NCI-H774 (cell line): Measurements from ENCODE around the gene PLXNB1.
A peak's percentile ranks its signal among the peaks of the same experiment; 100 is the strongest.
"Not testable (repeated sequence)": the region's sequence is repeated elsewhere in the genome, so short reads cannot be mapped to it uniquely, and the experiment has no call there.

Source experiments
- DNase-seq: peaks from one replicate; lab custom pipeline; 2025; lab: John Stamatoyannopoulos, UW

The PLXNB1 gene, protein sequence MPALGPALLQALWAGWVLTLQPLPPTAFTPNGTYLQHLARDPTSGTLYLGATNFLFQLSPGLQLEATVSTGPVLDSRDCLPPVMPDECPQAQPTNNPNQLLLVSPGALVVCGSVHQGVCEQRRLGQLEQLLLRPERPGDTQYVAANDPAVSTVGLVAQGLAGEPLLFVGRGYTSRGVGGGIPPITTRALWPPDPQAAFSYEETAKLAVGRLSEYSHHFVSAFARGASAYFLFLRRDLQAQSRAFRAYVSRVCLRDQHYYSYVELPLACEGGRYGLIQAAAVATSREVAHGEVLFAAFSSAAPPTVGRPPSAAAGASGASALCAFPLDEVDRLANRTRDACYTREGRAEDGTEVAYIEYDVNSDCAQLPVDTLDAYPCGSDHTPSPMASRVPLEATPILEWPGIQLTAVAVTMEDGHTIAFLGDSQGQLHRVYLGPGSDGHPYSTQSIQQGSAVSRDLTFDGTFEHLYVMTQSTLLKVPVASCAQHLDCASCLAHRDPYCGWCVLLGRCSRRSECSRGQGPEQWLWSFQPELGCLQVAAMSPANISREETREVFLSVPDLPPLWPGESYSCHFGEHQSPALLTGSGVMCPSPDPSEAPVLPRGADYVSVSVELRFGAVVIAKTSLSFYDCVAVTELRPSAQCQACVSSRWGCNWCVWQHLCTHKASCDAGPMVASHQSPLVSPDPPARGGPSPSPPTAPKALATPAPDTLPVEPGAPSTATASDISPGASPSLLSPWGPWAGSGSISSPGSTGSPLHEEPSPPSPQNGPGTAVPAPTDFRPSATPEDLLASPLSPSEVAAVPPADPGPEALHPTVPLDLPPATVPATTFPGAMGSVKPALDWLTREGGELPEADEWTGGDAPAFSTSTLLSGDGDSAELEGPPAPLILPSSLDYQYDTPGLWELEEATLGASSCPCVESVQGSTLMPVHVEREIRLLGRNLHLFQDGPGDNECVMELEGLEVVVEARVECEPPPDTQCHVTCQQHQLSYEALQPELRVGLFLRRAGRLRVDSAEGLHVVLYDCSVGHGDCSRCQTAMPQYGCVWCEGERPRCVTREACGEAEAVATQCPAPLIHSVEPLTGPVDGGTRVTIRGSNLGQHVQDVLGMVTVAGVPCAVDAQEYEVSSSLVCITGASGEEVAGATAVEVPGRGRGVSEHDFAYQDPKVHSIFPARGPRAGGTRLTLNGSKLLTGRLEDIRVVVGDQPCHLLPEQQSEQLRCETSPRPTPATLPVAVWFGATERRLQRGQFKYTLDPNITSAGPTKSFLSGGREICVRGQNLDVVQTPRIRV (N-terminal part only)

DNA sequence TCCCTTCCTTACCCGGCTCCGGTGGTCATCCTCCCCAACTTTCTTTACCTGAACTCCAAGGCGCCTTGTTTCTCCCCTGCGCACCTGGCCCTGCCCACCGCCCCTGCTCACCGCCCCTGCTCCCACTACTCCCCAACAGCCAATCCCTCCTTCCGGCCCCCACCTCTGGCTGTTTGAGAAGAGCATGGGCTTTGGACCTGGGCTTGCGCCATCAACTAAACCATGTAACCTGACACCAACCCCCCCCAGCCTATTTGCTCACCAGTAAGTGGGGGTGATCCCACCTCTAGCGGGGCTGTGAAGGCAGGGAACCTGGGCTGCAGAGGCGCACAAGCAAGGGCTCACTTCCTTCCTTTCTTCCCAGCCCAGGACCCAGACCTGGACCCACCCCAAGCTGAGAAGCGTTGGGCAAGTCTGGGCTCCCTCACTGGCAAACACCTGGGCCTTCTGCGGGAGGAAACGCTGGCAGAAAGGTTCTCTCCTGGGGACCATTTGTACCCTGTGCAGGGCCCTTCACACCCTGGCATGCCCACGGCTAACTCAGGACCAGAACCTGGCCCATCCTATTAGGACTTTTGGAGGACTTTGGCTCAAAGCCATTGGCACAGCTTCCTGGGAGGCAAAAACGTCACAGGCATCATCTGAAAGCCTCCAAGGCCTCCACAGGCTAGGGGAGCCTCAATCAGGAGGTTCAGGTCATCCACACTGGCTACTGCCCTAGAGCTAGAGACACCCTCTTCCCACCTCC lies at the start of gene PLXNB1:
PLXNB1 (minus strand) TSS at position 127 of the 748 bp plus-strand sequence. CDS start 5,475 bp downstream, outside the sequence.
- peak; percentile 23 for DNase-seq

DNA sequence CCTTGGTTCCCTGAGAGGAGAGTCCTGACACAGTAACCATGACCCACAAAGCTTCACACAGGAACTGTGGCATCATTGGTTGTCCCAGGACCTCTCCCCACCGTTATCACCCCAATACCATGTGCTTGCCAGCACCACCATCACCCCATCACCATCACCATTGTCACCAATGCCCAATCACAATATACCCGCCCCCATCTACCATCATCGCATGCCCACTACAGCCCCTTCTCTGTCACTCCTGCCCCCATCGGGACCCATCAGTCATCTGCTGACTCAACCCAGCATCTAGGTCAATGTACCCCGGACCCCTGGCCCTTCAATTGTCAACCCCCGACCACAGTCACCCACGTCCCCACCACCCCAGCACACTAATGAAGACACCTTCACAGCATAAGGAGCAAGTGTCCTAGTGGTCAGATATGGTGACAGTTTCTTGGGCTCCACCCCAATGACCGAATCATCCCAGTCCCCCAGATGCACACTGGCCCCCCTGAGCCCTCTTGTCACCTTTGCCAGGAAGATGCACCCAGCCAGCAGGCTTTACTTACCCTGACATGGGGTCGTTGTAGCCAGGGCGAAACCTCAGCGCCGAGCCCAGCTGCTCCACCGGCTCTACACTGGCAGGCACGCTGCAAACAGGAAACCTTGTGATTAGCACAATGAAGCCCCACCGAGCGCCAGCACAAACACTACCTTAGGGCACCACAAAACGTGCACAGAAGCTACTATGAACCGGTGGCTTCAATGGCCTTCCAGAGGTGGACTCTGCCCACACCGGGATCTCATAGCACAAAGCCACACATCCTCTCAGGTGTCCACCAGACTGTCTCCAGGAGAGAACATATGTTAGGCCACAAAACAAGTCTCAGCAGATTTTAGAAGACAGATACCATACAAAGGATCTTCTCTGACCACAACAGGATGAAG lies 49.0 kb upstream of the PLXNB1 start:
- DNase-seq: no peak

DNA sequence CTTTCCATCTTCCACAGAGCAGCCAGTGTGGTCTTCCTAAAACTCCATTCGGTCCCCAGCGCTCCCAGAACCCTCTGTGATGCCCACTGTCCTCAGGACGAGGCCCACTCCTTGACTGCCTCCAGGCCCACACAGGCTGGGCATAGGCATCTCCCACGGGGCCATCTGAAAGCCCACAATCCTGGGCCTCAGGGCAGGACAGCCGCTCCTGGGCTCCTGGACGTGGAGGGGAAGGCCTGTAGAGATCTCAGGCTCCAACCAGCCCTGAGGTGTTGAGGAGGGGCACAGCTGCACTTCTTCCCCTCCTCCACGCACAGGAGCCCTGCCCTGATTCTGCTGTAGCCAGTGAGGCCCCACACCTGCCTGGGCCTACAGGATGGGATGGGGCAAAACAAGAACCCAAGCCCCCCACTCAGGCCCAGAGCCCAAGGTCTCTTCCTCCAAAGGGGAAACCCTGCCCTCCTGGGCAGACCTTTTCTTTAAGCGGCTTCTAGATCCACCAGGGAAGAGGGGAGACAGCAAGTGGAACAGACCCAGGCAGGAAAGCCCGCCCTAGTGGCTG lies 48.2 kb upstream of the PLXNB1 start:
- no peak for DNase-seq

DNA sequence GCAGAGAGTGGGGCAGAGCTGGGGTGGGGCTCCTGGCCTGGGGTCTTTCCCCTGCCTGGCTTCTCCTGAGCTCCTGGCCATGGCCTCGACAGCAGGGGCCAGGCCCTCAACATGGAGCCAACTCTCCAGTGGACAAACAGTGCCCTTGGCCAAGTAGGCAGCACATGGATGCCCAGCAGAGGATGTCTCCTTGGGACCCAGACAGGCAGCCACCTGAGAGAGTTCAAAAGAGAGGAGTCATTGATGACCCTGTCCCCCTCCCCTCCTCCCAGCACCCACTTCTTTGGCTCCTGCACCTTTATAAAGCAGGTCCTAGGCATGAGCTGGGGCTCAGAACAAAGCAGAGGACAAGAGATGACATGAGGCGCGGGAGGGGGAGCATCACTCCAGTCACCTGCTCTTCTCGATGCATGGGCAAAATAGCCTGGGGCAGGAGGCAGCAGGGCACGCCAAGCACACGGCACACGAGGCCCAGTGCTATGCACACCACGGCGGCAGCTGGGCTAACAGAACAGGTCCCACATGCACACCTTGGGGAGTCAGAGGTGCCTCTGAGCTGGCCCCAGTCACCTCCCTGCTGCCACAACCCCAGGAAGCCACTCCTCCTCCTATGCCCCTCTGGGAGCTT lies 46.7 kb upstream of the PLXNB1 start:
- no peak for DNase-seq

DNA sequence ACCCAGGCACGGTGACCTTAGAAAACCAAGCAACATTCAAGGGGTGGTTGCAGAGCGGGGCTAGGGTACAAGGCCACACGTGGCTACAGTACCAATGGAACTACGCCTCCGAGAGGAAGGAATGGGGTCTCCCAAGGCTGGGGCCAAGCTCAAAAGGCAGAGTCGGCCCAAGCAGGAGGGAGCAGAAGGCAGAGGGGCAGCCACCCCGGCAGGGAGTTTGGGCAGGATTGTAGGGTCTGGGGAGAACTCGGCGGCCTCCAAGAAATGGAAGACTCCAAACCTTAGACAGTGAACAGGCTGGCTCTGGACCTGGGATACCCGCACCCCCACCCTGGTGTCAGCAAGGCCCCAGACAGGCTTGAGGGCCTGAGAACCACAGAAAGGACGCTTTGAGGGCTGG lies 45.3 kb upstream of the PLXNB1 start:
- no peak for DNase-seq

DNA sequence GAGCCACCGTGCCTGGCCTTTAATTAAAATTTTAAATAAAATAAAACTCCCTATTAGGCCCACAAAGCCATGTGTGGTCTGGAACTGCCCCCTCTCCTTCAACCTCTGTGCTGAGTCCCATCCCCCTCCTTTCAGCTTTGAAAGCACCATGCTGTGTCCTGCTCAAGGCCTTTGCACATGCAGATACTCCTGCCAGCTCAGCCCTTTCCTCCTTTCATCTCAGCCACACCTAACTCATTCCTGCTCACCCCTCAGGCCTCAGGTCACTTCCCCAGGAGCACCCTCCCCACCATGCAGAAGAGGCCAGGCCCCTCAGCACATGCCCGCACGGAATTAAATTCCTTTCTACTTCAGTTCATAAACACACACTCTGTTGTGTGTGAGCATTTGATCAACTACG lies 44.7 kb upstream of the PLXNB1 start:
- no peak for DNase-seq

DNA sequence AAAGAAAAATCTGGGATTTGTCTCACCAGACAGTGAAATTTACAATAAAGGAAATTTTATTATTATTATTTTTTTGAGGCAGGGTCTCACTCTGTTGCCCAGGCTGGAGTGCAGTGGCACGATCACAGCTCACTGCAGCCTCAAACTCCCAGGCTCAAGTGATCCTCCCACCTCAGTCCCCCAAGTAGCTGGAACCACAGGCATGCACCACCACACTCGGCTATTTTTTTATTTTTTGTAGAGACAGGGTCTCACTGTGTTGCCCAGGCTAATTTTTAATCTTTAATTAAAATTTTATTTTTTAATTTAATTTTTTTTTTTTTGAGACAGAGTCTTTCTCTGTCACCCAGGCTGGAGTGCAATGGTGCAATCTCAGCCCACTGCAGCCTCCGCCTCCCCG lies 44.1 kb upstream of the PLXNB1 start:
- DNase-seq: not testable (repeated sequence)

DNA sequence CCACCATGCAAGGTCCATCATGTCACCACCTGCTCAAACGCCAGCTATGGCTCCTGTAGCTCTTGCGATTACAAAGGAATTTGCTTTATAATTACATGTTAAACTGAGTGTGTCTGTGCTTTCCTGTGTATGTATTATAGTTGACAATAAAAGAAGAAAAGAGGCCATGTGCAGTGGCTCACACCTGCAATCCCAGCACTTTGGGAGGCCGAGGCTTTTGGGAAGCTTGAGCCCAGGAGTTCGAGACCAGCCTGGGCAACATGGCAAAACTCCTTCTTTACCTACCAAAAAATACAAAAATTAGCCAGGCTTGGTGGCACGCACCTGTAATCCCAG lies 43.7 kb upstream of the PLXNB1 start:
- DNase-seq: peak; percentile 33

DNA sequence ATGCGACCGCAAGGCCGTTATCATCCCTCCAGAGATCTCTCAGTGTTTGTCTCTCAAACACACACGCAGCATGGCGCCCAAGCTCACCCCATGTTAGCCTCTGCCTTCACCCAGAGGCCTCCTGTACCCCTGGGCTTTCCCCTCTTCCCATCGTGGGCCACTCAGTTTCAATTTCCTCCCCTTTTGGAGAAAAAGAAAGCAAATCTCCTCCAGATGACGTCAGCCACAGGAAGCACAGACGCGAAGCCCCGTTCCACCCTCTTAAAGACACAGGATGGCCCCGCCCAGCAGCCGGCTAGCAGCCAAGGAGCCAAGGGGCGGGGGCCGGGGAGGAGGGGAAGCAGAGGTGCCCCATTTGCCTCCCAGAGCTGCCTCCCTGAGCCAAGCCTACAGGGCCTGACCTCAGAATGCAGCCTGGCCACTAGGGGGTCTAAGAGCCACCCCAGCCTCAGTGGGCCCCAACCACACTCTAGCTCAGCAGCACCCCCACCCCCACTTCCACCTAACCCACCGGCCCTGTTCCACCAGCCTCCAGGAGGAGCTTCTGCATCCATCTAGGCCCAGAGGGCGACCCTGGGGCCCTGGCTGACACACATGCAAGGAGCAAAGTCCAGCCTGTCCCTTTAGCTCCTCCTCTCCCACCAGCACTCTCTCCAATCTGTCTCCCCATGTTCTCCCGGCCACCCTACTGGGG lies 43.2 kb upstream of the PLXNB1 start:
- peak; percentile 53 for DNase-seq

DNA sequence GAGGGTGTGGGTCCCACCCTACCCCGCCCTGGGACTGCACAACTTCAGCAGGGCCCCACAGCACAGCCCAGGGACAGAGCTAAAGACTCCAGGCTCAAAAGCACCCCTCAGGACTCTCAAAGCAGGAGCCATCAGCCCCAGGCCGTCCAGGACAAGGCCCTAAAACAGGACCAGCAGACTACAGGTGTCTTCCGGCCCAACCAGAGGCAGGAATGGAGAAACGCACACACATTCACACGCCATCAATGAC lies 42.7 kb upstream of the PLXNB1 start:
- DNase-seq: no peak

DNA sequence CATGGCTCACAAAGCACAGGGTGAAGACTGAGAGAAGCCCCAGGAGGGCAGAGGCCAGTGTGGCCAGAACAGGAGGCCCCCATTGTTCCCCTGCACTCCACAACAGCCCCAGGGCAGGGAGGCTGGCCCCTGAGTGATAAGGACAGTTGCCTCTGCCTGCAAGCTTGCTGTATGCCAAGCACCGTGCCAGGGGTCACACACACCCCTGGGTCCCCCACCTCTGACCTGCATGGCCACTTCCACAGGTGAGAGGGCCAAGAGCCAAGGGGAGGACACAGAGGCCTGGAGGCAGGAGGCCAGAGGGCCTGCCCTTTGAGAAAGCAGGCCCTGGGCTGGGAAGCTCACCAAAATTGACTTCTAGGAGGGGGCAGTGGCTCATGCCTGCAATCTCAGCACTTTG lies 40.4 kb upstream of the PLXNB1 start:
- no peak for DNase-seq

DNA sequence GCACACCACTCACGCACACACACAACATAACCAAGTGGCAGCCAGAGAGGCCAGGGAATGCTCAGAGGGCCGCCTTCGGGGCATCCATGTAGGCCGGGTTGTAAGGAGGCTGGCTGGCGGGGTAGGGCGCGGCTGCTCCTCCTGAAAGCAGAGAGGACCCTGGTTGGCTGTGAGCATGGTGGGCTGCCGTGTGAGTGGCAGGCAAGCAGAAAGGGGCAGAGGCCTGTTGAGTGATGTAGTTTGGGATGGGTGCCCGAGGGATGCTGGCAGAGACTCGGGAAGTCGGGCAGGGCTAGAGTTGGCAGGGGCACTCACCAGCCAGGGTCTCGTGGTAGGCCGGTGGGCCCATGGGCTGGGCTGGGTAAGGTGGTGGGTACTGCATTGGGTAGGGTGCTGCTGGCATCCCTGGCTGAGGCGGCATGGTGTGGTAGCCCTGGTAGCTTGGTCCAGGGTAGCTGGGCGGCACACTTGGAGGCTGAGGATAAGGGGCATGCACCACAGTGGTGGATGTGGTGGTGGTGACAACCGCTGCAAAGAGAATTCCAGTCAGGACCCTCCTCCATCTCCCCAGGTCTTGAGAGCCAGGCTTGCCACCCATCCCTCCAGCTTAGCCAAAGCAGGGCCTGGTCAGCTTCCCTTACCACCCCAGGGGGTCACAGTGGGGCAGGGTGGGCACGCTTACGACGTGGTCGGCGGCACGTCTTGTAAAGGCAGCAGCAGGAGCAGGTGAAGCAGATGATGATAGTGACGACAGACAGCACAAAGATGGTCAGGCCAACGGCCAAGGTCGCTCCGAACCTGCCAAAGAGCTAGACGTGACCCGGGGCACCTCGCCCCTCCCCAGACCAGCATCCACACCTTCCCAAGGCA lies 39.4 kb upstream of the PLXNB1 start:
- no peak for DNase-seq

DNA sequence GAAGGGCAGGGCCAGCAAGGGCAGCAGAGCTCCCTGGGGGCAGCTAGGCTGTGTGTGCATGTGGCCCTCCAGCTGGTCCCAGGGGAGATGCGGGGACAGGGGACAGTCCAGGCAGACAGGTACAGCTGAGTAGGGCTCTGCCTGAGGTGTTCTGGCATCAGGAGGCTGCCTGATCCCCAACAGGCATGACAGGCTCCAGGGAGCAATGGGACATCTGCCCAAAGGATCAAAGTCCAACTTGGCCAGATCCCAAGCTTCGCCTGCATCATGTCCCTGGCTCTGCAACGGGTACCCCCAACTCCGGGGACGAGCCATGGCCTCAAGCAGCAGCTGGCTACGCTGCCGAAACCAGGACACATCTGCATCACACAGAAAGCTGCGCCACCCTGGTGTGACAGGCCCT lies 38.4 kb upstream of the PLXNB1 start:
- no peak for DNase-seq

DNA sequence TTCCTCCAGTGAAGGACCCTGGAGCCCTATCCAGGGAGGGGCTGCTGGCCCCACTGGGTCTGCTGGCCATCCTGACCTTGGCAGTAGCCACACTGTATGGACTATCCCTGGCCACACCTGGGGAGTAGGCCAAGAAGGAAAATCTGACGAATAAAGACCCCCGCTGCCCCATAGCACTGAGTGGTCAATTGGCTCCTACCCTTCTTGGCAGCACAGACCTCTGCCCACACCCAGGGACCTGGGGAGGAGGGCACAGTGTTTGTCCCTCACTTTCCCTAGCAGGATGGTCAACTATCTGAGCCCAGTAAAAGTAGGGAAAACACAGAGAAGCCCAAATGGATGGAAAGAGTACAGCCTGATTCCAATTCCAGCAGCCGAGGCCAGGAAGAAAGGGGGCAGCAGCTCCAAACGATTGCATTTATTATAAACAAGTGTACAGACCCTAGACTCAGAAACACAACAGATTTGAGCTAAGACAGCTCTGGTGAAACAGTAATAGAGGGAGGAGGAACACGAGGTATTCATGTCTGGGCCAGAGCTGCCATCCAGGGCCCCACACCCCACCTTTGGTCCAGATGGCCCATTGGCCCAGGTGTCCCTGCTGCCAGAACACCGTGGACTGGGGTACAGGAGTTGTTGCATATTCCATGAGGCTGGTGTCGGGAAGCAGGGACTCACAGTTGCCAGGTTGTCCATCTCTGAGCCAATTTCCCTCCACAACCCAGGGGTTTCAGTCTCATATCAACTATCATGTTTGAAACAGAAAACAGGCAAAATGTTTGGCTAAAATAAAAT lies 37.8 kb upstream of the PLXNB1 start:
- no peak for DNase-seq

DNA sequence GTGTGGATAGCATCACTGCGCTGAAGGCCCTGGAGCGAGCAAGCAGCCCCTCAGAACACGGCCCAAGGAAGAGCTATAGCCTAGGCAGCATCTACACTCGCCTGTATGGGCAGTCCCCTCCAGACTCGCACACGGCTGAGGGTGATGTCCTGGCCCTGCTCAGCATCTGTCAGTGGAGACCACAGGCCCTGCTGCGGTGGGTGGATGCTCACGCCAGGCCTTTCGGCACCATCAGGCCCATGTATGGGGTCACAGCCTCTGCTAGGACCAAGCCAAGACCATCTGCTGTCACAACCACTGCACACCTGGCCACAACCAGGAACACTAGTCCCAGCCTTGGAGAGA lies 37.2 kb upstream of the PLXNB1 start:
- no peak for DNase-seq

DNA sequence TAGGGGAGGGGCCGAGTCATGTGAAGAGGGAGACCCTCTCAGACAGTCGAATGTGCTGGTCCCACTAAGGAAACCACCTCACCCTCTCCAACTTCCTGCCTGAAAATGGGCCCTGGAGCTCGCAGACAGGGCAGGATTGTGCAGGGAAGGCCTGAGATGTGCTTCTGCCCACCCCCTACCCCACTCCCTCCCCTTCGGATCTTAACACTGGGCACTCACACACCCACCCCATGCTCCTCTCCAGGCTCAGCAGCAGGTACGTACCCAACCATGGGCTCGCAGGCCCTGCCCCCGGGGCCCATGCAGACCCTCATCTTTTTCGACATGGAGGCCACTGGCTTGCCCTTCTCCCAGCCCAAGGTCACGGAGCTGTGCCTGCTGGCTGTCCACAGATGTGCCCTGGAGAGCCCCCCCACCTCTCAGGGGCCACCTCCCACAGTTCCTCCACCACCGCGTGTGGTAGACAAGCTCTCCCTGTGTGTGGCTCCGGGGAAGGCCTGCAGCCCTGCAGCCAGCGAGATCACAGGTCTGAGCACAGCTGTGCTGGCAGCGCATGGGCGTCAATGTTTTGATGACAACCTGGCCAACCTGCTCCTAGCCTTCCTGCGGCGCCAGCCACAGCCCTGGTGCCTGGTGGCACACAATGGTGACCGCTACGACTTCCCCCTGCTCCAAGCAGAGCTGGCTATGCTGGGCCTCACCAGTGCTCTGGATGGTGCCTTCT lies 36.7 kb upstream of the PLXNB1 start:
- no peak for DNase-seq
